SK-N-SH treated with all-trans-retinoic acid at 6 μM for 48 hours (cell line): ENCODE results near the gene S100P.

Experiments used
- ATAC-seq: fragments of 200-7000 bp; cut with Tn5 transposase; 3 replicates; pipeline ENCODE4 v1.9.1; 2020; ENCODE audit warnings: mild to moderate bottlenecking, moderate library complexity
- ARNTL ChIP-seq: fragments of 450-650 bp; formaldehyde crosslinking; IDR thresholded peaks from 2 replicates; pipeline ENCODE4 v1.5.0; 2020; ENCODE audit warnings: low read depth, mild to moderate bottlenecking, moderate library complexity, borderline replicate concordance
- BACH2 ChIP-seq: fragments of 250-450 bp; sonication (Bioruptor Pico); IDR thresholded peaks from 2 replicates; pipeline ENCODE4 v1.9.0; 2021; ENCODE audit warnings: mild to moderate bottlenecking, borderline replicate concordance
- CSDC2 ChIP-seq: fragments of 250-450 bp; sonication (Bioruptor Pico); IDR thresholded peaks from 2 replicates; pipeline ENCODE4 v1.5.0; 2020; ENCODE audit warnings: mild to moderate bottlenecking, moderate library complexity
- ESRRG ChIP-seq: fragments of 250-450 bp; sonication (Bioruptor Pico); IDR thresholded peaks from 2 replicates; pipeline ENCODE4 v1.6.1; 2021; ENCODE audit warnings: mild to moderate bottlenecking
- GLIS3 ChIP-seq: fragments of 250-450 bp; sonication (Bioruptor Pico); IDR thresholded peaks from 2 replicates; pipeline ENCODE4 v1.5.0; 2020; ENCODE audit warnings: mild to moderate bottlenecking, moderate library complexity
- ISL1 ChIP-seq: fragments of 250-450 bp; sonication (Bioruptor Pico); IDR thresholded peaks from 2 replicates; pipeline ENCODE4 v2.1.2; 2022; ENCODE audit warnings: mild to moderate bottlenecking, moderate library complexity
- OSR1 ChIP-seq: fragments of 250-450 bp; sonication (Bioruptor Pico); IDR thresholded peaks from 2 replicates; pipeline ENCODE4 v1.8.0; 2022; ENCODE audit warnings: moderate library complexity, mild to moderate bottlenecking, inconsistent platforms
- POU6F1 ChIP-seq: fragments of 250-450 bp; sonication (Bioruptor Pico); IDR thresholded peaks from 2 replicates; pipeline ENCODE4 v1.8.0; 2021; ENCODE audit warnings: low read depth, mild to moderate bottlenecking, moderate library complexity, borderline replicate concordance
- PPARA ChIP-seq: fragments of 250-450 bp; sonication (Bioruptor Pico); IDR thresholded peaks from 2 replicates; pipeline ENCODE4 v1.5.0; 2020; ENCODE audit warnings: mild to moderate bottlenecking, borderline replicate concordance
- SNAI2 ChIP-seq: fragments of 250-450 bp; sonication (Bioruptor Pico); IDR thresholded peaks from 2 replicates; pipeline ENCODE4 v1.5.0; 2020; ENCODE audit warnings: mild to moderate bottlenecking, moderate library complexity
- TCF4 ChIP-seq: fragments of 250-450 bp; sonication (Bioruptor Pico); IDR thresholded peaks from 2 replicates; pipeline ENCODE4 v1.8.0; 2021; ENCODE audit warnings: mild to moderate bottlenecking, moderate library complexity, borderline replicate concordance
- ZC3H10 ChIP-seq: fragments of 250-450 bp; sonication (Bioruptor Pico); IDR thresholded peaks from 2 replicates; pipeline ENCODE4 v1.5.1; 2021; ENCODE audit warnings: mild to moderate bottlenecking, moderate library complexity
- ZFP3 ChIP-seq: fragments of 250-450 bp; sonication (Bioruptor Pico); IDR thresholded peaks from 2 replicates; pipeline ENCODE4 v1.5.0; 2020; ENCODE audit warnings: mild to moderate bottlenecking, moderate library complexity
- ZFP30 ChIP-seq: fragments of 450-650 bp; formaldehyde crosslinking; IDR thresholded peaks from 2 replicates; pipeline ENCODE4 v1.5.0; 2022; ENCODE audit warnings: mild to moderate bottlenecking, moderate library complexity
- ZNF565 ChIP-seq: fragments of 450-650 bp; formaldehyde crosslinking; conservative IDR thresholded peaks from 2 replicates; pipeline ENCODE4 v1.5.0; 2020; ENCODE audit warnings: low read depth, mild to moderate bottlenecking, moderate library complexity
- ZNF70 ChIP-seq: fragments of 450-650 bp; formaldehyde crosslinking; IDR thresholded peaks from 2 replicates; pipeline ENCODE4 v1.5.0; 2020; ENCODE audit warnings: mild to moderate bottlenecking, moderate library complexity
- ZNF8 ChIP-seq: fragments of 450-650 bp; formaldehyde crosslinking; IDR thresholded peaks from 2 replicates; pipeline ENCODE4 v1.5.0; 2020; ENCODE audit warnings: mild to moderate bottlenecking, moderate library complexity
- TF ChIP-seq, protein P1 (sequence below): fragments of 250-450 bp; sonication (Bioruptor Pico); IDR thresholded peaks from 2 replicates; pipeline ENCODE4 v1.5.1; 2020; ENCODE audit warnings: low read depth, mild to moderate bottlenecking, moderate library complexity
- TF ChIP-seq, protein P2 (sequence below): fragments of 250-450 bp; sonication (Bioruptor Pico); IDR thresholded peaks from 2 replicates; pipeline ENCODE4 v1.8.0; 2020; ENCODE audit warnings: mild to moderate bottlenecking, moderate library complexity, borderline replicate concordance
- TF ChIP-seq, protein P3 (sequence below): fragments of 250-450 bp; sonication (Bioruptor Pico); IDR thresholded peaks from 2 replicates; pipeline ENCODE4 v1.5.1; 2021; ENCODE audit warnings: mild to moderate bottlenecking, moderate library complexity

The S100P gene

GRCh38 chr4:6693231-6694176 is at the start of gene S100P:
Gene S100P (plus strand): TSS chr4:6693878. CDS start chr4:6693933, 55 bp downstream.
- ATAC-seq, result no peak

GRCh38 chr4:6644792-6645530 is 48.7 kb upstream of the S100P start:
- TF ChIP-seq TCF4 (CRISPR knock-in tag) (no peak), ZNF8 (CRISPR knock-in tag) (no peak), ZC3H10 (CRISPR knock-in tag) (no peak), ESRRG (CRISPR knock-in tag) (no peak)
- no peak for ATAC-seq

More at GRCh38 chr4:6693231-6694176, at the start of gene S100P:
- TF ChIP-seq ARNTL (CRISPR knock-in tag) (no peak), BACH2 (no peak), TCF4 (CRISPR knock-in tag) (no peak), SNAI2 (CRISPR knock-in tag) (no peak), ZNF8 (CRISPR knock-in tag) (no peak)

- no peak for TF ChIP-seq ZFP3 (CRISPR knock-in tag)
- TF ChIP-seq, protein P1, sequence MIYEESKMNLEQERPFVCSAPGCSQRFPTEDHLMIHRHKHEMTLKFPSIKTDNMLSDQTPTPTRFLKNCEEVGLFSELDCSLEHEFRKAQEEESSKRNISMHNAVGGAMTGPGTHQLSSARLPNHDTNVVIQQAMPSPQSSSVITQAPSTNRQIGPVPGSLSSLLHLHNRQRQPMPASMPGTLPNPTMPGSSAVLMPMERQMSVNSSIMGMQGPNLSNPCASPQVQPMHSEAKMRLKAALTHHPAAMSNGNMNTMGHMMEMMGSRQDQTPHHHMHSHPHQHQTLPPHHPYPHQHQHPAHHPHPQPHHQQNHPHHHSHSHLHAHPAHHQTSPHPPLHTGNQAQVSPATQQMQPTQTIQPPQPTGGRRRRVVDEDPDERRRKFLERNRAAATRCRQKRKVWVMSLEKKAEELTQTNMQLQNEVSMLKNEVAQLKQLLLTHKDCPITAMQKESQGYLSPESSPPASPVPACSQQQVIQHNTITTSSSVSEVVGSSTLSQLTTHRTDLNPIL (CRISPR knock-in tag), result no peak
- TF ChIP-seq ESRRG (CRISPR knock-in tag), result no peak
- TF ChIP-seq ZNF70 (CRISPR knock-in tag), result no peak
- no peak for ATAC-seq
Observed at GRCh38 chr4:6647169-6647568, 46.5 kb upstream of the S100P start.

- no peak for ATAC-seq
- no peak for TF ChIP-seq PPARA (CRISPR knock-in tag)
Observed at GRCh38 chr4:6647582-6648230, 46.0 kb upstream of the S100P start.

- no peak for ATAC-seq
- TF ChIP-seq ZC3H10 (CRISPR knock-in tag) (no peak), PPARA (CRISPR knock-in tag) (no peak), POU6F1 (no peak), TCF4 (CRISPR knock-in tag) (no peak), ZNF70 (CRISPR knock-in tag) (no peak), ZNF8 (CRISPR knock-in tag) (no peak), ZFP3 (CRISPR knock-in tag) (no peak), ARNTL (CRISPR knock-in tag) (no peak), CSDC2 (CRISPR knock-in tag) (no peak), SNAI2 (CRISPR knock-in tag) (no peak), BACH2 (no peak), ZNF565 (CRISPR knock-in tag) (no peak), ZFP30 (CRISPR knock-in tag) (no peak), OSR1 (no peak), ISL1 (CRISPR knock-in tag) (no peak), GLIS3 (CRISPR knock-in tag) (no peak)
- TF ChIP-seq, protein P2, sequence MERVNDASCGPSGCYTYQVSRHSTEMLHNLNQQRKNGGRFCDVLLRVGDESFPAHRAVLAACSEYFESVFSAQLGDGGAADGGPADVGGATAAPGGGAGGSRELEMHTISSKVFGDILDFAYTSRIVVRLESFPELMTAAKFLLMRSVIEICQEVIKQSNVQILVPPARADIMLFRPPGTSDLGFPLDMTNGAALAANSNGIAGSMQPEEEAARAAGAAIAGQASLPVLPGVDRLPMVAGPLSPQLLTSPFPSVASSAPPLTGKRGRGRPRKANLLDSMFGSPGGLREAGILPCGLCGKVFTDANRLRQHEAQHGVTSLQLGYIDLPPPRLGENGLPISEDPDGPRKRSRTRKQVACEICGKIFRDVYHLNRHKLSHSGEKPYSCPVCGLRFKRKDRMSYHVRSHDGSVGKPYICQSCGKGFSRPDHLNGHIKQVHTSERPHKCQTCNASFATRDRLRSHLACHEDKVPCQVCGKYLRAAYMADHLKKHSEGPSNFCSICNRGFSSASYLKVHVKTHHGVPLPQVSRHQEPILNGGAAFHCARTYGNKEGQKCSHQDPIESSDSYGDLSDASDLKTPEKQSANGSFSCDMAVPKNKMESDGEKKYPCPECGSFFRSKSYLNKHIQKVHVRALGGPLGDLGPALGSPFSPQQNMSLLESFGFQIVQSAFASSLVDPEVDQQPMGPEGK (CRISPR knock-in tag), result no peak
- TF ChIP-seq, protein P3, sequence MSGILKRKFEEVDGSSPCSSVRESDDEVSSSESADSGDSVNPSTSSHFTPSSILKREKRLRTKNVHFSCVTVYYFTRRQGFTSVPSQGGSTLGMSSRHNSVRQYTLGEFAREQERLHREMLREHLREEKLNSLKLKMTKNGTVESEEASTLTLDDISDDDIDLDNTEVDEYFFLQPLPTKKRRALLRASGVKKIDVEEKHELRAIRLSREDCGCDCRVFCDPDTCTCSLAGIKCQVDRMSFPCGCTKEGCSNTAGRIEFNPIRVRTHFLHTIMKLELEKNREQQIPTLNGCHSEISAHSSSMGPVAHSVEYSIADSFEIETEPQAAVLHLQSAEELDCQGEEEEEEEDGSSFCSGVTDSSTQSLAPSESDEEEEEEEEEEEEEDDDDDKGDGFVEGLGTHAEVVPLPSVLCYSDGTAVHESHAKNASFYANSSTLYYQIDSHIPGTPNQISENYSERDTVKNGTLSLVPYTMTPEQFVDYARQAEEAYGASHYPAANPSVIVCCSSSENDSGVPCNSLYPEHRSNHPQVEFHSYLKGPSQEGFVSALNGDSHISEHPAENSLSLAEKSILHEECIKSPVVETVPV (CRISPR knock-in tag), result no peak
- TF ChIP-seq, protein P1 (CRISPR knock-in tag), result no peak
Observed at GRCh38 chr4:6649216-6649615, 44.5 kb upstream of the S100P start.
